Esophagus muscularis mucosa (tissue), 4 donors: ENCODE data around the gene OSTC.

Experiments used
- CTCF ChIP-seq, 3 experiments: fragments of 200-600 bp in 2 of 3; fragments of 450-650 bp in 1 of 3; sonication (generic) in 2 of 3; IDR thresholded peaks; one replicate each; pipeline ENCODE4 v1.5.1; 2017 to 2019; ENCODE audit warnings: antibody characterized with exemption in 3 of 3, mild to moderate bottlenecking in 2 of 3, moderate library complexity in 1 of 3
- EP300 ChIP-seq: sonication (generic); formaldehyde crosslinking; IDR thresholded peaks from one replicate; pipeline ENCODE4 v1.6.1; 2017; ENCODE audit warnings: antibody characterized with exemption
- POLR2A ChIP-seq: fragments of 450-650 bp; IDR thresholded peaks from one replicate; pipeline ENCODE4 v1.6.1; 2017; ENCODE audit warnings: antibody characterized with exemption, moderate library complexity, mild to moderate bottlenecking, low read depth
- POLR2AphosphoS5 ChIP-seq, 2 donors: sonication (generic); formaldehyde crosslinking; IDR thresholded peaks; one replicate each; pipeline ENCODE4 v1.6.1; 2017; ENCODE audit warnings: antibody characterized with exemption in 2 of 2

- no peak for TF ChIP-seq EP300
- no peak for TF ChIP-seq POLR2A
- no peak for TF ChIP-seq CTCF (IDR thresholded peaks at IDR 0.05)
- no peak for TF ChIP-seq POLR2AphosphoS5 (IDR thresholded peaks at IDR 0.05)
Measured at GRCh38 chr4:108696160-108696559, 45.8 kb downstream of the OSTC start.
